ENCODE data around the gene IST1. TPM values are rescaled to one million over a fixed set of nuclear protein-coding genes. Genes with fewer than 3 reads are reported as not detected.

Gene IST1
- total and polyA plus RNA-seq, 9 of the 15 experiments (the other 6 are each of a cell fraction or from before 2014, with no cell fraction given), result 135 to 334 (median 188) TPM

DNA sequence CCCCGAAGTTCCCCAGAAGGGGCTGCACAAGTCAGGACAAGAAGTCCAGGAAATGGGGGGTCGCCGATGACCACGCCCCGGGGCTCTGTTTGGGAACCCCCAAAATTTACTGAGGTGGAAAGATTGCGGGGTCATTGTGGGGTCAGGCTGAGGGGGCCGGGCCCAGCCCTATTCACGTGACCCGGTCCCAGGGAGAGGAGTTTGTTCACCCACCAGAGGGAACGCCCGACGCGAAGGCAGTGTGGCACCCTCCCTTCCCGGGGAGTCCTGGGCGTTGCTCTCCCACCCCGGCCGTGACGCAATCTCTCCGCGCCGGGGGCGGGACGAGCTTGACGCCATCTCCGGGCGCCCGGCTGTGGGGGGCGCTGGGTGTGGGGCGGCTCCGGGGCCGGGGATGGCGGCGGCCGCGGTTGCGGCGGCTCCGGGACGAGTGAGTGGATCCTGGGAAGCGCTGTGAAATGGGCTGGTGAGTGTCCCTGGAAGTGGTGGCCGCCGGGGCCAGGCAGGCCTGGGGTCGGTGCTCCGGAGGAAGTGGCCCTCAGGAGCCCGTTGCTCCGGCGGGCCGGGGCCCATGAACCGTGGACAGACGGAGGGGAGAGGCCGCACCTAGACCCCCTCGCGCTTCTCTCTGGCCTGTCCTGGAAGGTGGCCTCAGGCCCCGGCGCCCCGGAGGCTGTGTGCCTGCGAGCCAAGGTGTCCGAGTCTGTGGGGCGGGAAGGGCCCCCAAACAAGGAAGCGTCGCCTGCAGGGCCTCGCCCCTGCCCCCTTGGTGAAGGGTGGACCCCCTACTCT, 49.5 kb upstream of the IST1 start, which contains the start of gene ATXN1L (continued):
- TF ChIP-seq, protein P1, sequence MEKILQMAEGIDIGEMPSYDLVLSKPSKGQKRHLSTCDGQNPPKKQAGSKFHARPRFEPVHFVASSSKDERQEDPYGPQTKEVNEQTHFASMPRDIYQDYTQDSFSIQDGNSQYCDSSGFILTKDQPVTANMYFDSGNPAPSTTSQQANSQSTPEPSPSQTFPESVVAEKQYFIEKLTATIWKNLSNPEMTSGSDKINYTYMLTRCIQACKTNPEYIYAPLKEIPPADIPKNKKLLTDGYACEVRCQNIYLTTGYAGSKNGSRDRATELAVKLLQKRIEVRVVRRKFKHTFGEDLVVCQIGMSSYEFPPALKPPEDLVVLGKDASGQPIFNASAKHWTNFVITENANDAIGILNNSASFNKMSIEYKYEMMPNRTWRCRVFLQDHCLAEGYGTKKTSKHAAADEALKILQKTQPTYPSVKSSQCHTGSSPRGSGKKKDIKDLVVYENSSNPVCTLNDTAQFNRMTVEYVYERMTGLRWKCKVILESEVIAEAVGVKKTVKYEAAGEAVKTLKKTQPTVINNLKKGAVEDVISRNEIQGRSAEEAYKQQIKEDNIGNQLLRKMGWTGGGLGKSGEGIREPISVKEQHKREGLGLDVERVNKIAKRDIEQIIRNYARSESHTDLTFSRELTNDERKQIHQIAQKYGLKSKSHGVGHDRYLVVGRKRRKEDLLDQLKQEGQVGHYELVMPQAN (IDR thresholded peaks at IDR 0.05; ENCODE audit: borderline replicate concordance), result no peak
- peak; percentile 84 for TF ChIP-seq TAF1 (IDR thresholded peaks at IDR 0.05; ENCODE audit: control insufficient read depth, extremely low read depth, insufficient read depth, low read length, severe bottlenecking)
- no peak for TF ChIP-seq NR4A1 (CRISPR knock-in tag; IDR thresholded peaks at IDR 0.05)
- TF ChIP-seq NR4A1 (tag; IDR thresholded peaks at IDR 0.05), result no peak
- TF ChIP-seq ZNF282 (CRISPR knock-in tag; IDR thresholded peaks at IDR 0.05), result 0 out of 2 replicates have a peak, but pooled peaks have one; percentile 16
- TF ChIP-seq, protein P2, sequence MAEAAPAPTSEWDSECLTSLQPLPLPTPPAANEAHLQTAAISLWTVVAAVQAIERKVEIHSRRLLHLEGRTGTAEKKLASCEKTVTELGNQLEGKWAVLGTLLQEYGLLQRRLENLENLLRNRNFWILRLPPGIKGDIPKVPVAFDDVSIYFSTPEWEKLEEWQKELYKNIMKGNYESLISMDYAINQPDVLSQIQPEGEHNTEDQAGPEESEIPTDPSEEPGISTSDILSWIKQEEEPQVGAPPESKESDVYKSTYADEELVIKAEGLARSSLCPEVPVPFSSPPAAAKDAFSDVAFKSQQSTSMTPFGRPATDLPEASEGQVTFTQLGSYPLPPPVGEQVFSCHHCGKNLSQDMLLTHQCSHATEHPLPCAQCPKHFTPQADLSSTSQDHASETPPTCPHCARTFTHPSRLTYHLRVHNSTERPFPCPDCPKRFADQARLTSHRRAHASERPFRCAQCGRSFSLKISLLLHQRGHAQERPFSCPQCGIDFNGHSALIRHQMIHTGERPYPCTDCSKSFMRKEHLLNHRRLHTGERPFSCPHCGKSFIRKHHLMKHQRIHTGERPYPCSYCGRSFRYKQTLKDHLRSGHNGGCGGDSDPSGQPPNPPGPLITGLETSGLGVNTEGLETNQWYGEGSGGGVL (CRISPR knock-in tag; IDR thresholded peaks at IDR 0.05), result no peak
- TF ChIP-seq PHF20 (IDR thresholded peaks at IDR 0.05; ENCODE audit: partially characterized antibody), result peak; percentile 93
- peak; percentile 85 for TF ChIP-seq ATF7 (IDR thresholded peaks at IDR 0.05)
- TF ChIP-seq, protein P3, sequence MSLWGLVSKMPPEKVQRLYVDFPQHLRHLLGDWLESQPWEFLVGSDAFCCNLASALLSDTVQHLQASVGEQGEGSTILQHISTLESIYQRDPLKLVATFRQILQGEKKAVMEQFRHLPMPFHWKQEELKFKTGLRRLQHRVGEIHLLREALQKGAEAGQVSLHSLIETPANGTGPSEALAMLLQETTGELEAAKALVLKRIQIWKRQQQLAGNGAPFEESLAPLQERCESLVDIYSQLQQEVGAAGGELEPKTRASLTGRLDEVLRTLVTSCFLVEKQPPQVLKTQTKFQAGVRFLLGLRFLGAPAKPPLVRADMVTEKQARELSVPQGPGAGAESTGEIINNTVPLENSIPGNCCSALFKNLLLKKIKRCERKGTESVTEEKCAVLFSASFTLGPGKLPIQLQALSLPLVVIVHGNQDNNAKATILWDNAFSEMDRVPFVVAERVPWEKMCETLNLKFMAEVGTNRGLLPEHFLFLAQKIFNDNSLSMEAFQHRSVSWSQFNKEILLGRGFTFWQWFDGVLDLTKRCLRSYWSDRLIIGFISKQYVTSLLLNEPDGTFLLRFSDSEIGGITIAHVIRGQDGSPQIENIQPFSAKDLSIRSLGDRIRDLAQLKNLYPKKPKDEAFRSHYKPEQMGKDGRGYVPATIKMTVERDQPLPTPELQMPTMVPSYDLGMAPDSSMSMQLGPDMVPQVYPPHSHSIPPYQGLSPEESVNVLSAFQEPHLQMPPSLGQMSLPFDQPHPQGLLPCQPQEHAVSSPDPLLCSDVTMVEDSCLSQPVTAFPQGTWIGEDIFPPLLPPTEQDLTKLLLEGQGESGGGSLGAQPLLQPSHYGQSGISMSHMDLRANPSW (CRISPR knock-in tag; IDR thresholded peaks at IDR 0.05), result peak; percentile 69; the same call in 1 of the 2 replicates
- TF ChIP-seq C11orf30 (IDR thresholded peaks at IDR 0.05; ENCODE audit: low read depth), result peak; percentile 91
- no peak for TF ChIP-seq HOXB6 (CRISPR knock-in tag; IDR thresholded peaks at IDR 0.05; ENCODE audit: borderline replicate concordance)
- TF ChIP-seq THRAP3 (IDR thresholded peaks at IDR 0.05; ENCODE audit: borderline replicate concordance), result no peak
- peak; percentile 64; the same call in 1 of the 2 replicates for TF ChIP-seq PML (IDR thresholded peaks at IDR 0.05; ENCODE audit: low read length)
- no peak for TF ChIP-seq FOXA3 (CRISPR knock-in tag; conservative IDR thresholded peaks at IDR 0.05 in 1 of 2, IDR thresholded peaks at IDR 0.05 in 1 of 2)
- TF ChIP-seq PTRF (tag; IDR thresholded peaks at IDR 0.05), result no peak
- TF ChIP-seq, protein P4, sequence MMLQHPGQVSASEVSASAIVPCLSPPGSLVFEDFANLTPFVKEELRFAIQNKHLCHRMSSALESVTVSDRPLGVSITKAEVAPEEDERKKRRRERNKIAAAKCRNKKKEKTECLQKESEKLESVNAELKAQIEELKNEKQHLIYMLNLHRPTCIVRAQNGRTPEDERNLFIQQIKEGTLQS (IDR thresholded peaks at IDR 0.05), result peak; percentile 91
- TF ChIP-seq, protein P4 (CRISPR knock-in tag; conservative IDR thresholded peaks at IDR 0.05), result no peak; the same call in 1 of the 2 replicates
- TF ChIP-seq HNRNPL (IDR thresholded peaks at IDR 0.05; ENCODE audit: low read depth, low read length), result no peak
- peak; percentile 68; the same call in 1 of the 2 replicates for TF ChIP-seq GTF2E2 (tag; IDR thresholded peaks at IDR 0.05)
- TF ChIP-seq HCFC1 (IDR thresholded peaks at IDR 0.05; ENCODE audit: low read depth, low read length), result peak; percentile 86
- TF ChIP-seq CEBPB (tag; IDR thresholded peaks at IDR 0.05), result peak; percentile 93

Measured in K562 (cell line).